Inferior parietal cortex (tissue), 1 donor: ENCODE data around the gene TRAPPC12.

Experiments
- DNase-seq: peaks from one replicate; pipeline ENCODE4 v3.0.0-alpha.2; 2016; ENCODE audit errors: extremely low spot score

Gene TRAPPC12

DNA sequence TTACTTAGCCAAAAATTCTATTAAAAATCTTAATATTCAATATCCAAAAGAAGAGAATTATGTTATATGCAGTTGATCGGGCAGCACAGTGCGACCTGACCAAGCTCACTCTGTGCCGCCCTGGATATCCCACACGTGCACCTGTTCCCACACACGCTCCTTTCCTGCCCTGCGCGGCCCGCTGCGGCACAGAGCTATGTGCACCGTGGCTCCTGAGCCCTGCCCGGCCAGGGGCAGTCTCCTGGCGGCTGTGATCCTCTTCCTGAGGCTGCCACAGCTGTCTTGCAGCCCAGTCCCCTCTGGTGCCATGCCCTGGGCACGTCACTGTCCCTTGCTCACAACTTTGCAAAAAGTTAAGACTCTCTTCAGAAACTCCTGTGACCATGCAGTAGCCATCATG is 29.3 kb downstream of the TRAPPC12 start:
- DNase-seq, result no peak

DNA sequence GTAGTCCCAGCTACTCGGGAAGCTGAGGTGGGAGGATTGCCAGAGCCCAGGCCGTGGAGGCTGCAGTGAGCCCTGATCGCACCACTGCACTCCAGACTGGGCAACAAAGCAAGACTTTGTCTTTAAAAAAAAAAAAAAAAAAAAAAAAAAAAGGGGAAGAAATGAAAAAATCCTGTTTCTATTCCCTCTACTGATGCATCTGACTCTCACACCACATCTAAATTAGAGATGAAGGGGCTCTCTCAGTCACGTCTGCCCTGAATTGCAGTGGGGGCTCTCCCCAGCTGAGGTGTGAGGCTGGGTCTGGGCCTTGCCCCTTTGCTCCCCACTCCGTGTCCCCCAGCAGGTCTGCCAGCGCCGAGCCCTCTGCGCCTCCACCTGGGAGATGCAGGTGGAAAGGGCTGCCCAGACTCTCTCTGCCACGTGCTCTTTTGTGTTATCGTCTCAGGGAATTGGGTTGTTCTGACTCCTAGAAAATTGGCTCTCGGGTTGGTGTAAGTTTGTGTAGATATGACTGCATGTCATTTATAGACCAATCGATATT is 30.2 kb downstream of the TRAPPC12 start:
- DNase-seq, result no peak

DNA sequence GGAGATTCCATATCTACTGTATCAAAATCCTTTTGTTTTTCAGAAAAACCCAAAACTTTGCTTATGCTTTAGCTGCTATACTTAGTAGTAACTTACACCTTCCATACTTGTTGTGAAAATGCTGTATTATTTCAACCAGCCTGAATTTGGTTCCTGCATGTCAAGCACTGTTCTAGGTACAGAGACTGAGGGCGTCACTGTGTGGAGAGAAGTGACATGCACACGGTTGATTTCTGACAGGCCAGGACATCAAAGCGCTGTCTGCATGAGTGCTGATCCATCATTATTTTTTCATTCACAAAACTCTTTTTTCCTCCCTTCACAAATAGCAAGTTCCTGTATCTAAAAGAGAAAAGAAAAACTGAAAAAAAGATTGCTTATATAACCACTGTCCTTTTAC is 31.6 kb downstream of the TRAPPC12 start:
- no peak for DNase-seq

DNA sequence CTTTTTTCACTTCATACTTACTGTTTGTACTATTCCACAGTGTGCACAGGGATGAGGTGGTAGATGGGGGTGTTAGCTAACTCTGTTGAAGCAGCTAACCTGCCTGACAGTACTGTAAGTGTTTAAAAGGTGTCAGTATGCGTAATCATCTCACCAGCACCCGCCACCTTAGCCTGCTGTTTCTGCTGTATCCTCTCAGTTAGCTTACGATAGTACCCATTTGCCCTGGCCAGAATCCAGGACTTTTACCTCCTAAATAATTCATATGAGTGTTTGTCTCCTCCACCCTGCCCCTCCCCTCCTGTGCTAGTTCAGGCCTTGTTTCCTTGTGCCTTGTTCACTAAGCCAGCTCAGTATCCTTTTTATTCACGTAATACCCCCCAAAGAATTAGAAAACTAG is 34.2 kb downstream of the TRAPPC12 start:
- no peak for DNase-seq

DNA sequence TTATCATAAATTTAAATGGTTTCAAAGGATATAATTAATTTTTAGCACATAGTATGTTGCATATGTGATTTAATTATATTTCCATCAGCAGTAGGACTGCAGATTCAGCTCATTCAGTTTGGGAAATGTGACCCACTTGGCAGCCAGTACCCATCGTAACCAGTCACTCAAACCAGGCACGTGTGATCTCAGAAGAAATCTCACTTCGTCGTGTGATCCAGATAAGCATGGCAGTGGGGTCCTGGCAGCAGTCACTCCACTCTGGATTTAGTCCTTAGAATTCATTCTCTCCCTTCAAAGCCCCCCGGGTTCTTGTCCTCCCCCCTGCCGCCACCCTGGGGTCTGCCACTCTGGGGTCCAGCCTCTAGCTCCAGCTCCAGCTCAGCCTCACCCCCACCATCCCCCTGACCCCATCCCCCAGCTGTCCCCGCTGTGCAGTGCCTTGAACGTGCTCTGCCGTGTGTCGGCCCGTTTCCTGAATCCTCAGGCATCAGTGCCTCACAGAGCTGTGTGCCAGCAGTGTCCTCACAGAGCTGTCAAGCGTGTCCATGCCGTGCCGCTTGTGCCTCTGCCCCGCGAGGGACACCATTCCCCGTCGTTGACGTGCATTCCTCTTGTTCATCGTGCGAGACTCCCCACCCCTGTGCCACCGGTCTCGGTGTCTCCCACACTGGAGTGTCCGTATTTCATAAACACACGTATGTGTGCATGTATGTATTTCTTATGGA is 34.8 kb downstream of the TRAPPC12 start:
- DNase-seq, result no peak

DNA sequence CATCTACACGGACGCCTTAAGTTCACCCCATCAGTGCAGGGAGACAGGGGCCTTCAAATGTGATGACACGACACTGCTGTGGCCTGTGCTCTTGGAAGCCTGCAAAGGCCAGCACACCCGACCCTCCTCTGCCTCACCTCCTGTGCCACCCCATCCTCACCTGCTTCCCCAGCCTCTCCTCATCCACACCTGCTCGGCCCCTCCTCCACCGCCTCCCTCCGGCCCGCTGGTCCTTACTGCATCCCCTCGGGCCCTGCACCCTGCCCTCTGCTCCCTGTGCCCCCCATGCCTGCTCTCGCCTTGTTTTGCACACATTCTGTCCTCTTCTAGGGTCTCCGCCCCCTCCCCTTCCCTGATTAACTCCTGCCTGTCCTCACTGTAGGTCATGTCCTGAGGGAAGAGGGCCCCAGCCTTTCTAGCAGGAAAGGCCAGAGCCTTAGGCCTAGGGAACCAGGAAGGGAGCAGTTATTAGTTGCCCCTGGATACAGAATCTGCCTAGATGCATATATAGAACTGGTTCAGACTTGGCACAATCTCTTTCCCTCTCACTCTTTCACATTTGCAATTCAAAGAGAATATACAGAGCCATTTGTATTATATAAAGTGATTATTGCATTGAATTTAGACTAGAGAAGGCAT is 39.4 kb downstream of the TRAPPC12 start:
- DNase-seq, result no peak

DNA sequence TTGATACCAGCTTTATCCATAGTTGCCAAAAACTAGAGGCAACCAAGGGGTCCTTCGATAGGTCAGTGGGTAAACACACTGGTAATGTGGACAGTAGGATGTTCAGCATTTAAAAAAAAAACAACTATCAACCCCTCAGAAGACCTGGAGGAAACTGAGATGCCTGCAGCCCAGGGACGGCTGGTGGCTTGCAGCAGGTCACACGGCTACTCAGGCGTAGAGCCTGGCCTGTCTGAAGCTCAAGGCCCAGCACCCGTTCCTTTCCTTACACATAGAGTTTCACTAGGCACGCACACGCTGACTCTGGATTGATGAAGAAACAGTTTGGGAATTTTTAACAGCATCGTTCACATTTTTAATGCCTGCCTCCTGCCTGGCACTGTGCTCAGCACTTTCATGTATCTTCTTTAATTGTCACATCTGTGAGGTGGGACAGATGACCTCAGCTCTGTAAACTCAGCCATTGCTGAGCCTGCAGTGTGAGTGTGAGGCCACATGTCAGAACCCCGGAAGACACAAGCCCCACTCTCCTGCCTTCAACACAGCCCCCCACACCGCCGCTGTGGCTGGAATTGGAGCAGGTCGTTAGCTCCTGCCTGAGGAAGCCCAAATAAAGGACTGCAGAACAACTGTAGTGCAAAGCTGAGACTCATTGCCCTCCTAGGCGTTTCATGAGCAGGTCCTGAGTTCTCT is 40.7 kb downstream of the TRAPPC12 start:
- DNase-seq, result no peak

DNA sequence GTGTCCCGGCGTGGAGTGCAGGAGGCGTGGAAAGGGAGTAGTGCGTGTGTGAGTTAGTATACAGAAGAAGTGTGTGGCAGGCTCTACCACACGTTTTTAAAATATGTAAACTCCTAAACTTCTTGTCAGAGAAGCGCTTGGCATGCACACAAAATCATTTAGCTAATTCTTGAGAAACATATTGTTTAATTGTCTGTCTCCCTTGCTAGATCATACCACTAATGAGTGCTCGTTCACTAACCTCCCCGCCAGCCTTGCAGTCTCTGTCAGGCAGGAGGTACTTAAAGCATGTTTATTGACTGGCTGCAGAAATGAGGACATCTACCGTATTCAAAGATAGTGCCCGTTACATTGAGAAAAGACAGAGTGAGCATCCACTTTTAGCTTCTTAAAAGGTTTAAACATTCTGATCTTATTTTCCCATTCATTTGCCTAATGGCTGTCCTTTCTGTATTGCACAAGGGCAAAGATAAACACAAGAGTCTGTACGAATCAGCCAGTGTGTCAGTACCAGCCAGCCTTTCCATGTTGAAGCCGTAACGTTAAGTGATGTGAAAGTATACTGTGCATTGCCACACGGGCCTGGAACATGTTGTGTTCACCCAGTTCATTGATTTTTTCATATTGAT is 41.4 kb downstream of the TRAPPC12 start:
- no peak for DNase-seq

DNA sequence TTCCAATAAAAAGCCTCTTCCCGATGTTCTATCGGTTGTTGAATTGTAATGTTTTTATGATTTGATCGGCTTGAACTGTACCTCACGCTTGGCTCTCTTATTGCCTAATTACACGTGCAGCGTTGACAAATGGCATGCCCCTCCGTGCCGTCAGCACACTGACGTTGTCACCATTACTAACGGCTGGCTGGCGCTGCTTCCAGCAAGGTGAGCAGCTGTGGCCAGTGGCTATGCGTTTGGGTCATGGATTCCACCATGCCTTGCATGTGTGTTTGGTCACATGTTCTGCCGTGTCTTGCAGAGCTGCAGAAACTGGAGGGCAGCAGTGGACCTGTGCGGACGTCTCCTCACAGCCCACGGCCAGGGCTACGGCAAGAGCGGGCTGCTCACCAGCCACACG is 42.1 kb downstream of the TRAPPC12 start:
- DNase-seq, result no peak

DNA sequence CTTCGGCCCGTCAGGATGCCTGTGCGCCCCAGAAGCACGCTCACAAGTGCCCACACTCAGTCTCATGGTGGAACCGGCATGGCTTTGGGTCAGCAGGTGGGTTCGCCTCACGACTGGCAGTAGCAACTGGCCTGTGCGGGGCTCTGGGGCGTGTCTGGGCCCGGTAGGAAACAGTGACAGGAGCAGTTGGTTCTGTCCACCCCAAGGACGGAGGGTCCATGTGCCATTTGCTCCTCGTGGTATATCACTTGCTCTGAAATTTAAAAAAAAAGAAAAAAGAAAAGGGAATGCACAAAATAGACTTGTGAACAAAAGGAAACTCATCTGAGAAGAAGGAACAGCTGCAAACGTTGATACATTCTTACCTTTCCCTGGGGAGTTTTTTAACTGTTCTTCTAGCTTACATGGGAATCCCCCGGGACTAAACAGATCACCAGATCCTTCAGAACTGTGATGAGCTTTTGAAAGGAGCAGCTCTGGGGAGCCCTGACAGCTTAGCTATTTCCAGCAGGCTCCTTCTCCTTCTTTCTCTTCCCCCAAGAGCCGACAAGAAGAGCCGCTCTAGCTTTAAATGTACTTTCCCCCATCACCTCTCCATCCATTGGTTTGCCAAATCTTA is 42.8 kb downstream of the TRAPPC12 start:
- DNase-seq, result no peak

DNA sequence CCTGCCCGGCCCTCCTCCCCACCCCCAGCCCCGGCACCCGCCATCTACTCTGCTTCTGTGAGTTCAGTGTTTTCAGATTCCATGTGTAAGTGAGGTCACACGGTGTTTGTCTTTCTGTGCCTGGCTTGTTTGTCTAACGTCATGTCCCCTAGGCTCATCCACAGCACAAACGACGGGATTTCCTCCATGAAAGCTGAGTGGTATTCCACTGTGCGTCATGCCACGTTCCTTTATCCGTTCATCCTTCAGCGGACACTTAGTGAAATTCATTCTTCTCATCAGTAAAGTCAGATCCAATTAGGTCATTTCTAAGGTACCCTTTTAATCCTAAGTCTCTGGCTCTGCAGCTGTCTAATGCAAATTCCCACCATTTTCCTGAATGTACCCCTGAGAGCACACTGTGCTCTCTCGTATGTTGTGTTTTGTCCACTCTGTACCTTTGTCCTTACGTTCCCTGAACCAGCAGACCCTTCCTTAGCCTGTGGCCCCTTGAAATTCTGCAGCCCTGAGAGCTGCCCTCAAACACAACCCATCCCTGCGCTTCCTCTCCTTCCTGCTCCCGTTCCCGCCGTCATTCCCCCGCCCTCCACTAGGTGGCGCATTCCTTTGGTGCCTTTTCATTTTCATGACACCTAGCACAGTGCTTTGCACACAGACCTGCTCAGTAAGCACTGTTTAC is 44.1 kb downstream of the TRAPPC12 start:
- DNase-seq, result peak; percentile 68

DNA sequence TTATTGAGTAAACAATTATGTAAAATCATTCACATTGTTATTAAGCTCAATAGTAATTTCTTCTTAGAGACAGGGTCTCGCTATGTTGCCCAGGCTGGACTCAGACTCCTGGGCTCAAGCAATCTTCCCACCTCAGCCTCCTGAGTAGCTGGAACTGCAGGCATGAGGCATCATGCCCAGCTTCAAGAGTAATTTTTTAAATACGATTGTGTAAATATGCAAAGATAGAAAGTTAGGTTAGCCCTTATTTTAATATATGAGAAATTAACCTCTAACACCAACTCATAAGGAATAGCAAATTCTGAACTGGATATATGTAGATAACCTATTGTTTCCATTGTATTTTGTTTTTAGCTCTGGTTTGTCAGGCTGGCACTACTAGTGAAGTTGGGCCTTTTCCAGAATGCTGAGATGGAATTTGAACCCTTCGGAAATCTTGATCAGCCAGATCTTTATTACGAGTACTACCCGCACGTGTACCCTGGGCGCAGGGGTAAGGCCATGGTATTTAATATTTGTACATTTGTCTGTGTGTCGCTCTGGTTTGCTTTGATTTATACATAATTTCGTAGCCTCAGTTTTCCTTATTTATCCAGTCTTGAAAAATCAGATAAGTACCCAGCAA is 44.8 kb downstream of the TRAPPC12 start:
- no peak for DNase-seq

DNA sequence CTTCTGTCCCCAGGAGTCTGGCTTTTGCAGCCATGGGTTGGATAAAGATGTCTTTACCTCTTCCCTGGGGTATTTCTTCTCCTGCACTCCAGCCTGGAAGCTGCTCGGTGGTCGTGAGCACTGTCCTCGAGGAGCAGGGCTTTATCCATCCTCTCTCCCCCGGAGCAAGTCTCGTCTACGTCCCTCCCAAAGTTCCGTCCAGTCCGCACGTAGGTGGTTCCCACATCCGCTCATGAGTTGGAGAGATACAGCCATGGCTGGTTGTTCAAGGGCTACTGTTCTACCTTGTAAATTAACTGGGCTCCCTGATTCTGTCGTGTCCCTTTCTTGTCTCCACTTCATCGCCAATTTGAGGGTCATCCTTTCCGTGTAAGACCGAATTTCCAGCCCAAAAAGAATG is 47.1 kb downstream of the TRAPPC12 start:
- DNase-seq, result no peak

DNA sequence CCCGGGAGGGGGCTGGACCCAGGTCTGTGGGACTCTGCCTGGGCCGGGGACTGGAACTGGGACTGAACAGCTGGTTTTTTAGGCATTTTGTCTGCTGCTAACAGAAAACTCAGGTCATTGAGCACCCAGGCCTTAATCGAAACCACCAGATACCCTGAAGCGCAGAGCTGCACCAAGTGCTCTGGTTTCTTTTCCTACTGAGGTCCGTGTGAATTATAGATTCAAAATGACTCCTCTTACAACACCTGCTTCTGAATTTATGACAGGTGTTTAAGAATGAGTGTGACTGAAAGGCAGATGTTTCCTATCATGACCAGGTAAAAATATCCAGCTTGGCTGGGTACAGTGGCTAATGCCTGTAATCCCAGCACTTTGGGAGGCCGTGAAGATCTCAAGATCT is 47.8 kb downstream of the TRAPPC12 start:
- DNase-seq, result no peak

DNA sequence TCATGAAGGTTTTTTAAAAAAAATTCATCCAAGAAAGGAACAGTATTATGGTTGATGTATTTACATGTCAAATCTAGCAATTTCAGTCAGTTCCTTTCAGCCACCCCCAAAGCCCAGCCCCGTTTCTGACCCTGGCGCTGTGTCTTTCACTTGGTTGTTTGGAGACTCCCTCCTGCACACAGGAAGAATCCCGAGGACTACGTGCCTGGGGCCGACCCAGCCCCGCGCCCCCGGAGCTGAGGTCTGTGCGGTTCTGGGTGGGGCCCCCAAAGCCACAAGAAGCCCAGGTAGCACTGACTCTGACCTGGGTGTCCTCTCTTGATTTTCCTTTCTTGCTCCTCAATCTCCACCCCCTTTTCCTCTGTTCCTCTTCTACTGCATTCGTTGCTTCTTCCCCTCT is 49.1 kb downstream of the TRAPPC12 start:
- DNase-seq, result no peak

DNA sequence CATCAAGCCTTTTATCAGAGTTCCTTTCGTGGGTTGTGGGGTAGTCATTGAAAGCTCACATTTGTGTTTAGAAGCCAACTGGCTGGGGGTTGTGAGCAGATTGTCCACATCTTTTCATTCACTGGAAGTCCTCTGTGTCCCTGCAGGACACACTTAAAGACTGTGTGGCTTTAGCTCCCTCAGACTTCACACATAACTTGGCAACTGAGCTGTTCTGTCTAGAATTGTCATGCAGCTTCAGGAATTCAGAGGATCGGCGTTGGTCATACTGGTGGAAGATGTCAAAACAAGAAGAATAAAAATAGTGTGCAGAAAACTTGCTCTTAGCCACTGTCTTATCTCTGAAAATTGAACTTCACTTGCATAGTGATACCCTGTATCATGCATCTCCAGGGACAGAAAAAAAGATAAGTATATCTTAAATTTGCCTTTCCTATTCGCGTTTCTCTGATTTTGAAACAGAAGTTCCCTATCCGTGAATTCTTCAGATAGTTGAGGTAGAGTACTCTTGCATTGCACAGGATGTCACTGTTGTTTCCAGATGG is 49.6 kb downstream of the TRAPPC12 start:
- no peak for DNase-seq

DNA sequence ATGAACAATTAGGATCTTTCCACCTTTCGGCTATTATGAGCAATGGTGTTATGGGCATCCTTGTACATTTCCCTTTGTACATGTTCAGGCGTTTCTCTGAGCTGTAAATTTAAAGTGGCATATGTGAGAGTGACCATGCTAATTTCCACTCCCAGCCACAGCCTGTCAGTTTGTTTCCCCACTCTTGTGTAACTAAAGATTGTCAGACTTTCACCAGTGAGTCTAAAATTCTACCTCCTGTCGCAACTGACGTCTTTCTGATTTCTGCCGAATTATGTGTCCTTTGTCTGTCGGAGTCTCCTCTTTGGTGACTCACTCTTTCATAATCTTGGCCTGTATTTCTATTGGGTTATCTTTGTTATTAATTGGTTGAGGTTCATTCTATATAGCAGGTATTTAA is 50.7 kb downstream of the TRAPPC12 start:
- DNase-seq, result no peak

DNA sequence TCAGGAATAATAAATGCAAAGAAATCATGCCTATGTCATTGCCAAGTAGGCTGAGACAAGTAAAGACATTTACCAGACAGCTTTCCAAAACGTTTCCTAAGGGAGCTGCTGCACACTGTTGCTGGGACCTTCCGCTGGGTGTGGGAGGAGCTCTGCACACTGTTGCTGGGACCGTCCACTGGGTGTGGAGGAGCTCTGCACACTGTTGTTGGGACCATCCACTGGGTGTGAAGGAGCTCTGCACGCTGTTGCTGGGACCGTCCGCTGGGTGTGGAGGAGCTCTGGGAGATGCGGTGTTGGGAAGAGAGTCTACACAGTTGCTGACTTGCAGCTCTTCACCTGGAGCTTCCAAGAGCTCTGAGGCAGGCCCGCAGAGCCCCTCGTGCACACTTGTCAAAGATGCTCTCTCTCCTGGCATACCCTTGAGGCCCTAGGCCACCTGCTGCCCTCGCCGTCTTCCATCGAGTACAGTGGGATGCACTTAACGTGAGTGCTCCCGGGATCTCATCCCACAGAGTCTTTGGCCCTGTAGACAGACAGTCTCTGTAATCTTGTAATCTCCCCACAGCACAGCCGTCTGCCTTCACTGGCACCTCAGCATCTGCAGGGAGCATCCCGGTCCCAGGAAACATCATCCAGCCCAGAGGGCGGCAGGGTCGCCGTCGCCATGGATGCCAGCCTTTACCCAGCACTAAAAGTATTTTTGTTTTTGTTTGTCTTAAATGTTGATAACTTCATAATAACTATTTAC is 51.4 kb downstream of the TRAPPC12 start:
- DNase-seq, result no peak

DNA sequence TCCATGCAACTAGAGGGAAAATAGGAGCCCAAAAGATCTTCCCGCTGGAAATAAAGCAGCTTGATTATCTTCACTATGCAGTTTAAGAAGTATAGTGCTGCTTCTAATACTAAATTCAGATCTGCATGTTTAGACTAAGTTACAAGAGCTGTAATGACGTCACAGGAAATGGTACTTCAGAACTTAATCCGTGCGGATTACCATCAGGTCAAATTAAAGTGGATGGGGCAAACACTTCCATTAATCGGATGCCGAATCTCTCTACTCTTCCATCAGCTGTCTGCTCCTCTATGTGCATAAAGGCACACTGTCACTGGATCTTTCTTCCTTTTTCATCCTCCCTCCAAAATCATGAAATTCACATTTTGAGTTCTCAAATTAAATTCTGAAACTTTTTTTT is 52.6 kb downstream of the TRAPPC12 start:
- DNase-seq, result no peak
